Endothelial cell of hepatic sinusoid (primary cell): ENCODE data around the gene FBXL3.

Experiments
- in situ Hi-C: cut with HindIII; loops from 2 replicates; pipeline ENCODE4 v1.10.0; 2017; ENCODE audit warnings: low sequenced_read_pairs

Gene FBXL3, protein sequence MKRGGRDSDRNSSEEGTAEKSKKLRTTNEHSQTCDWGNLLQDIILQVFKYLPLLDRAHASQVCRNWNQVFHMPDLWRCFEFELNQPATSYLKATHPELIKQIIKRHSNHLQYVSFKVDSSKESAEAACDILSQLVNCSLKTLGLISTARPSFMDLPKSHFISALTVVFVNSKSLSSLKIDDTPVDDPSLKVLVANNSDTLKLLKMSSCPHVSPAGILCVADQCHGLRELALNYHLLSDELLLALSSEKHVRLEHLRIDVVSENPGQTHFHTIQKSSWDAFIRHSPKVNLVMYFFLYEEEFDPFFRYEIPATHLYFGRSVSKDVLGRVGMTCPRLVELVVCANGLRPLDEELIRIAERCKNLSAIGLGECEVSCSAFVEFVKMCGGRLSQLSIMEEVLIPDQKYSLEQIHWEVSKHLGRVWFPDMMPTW

GRCh38 chr13:77026861-77027621, at the start of gene FBXL3:
Gene FBXL3 (minus strand): TSS chr13:77027159. CDS start chr13:77021860, 5,299 bp downstream.
- in situ Hi-C loops = no loop called here

- in situ Hi-C loops = no loop called here
These were observed 40.6 kb upstream of the FBXL3 start for GRCh38 chr13:77067519-77067918.

DNA sequence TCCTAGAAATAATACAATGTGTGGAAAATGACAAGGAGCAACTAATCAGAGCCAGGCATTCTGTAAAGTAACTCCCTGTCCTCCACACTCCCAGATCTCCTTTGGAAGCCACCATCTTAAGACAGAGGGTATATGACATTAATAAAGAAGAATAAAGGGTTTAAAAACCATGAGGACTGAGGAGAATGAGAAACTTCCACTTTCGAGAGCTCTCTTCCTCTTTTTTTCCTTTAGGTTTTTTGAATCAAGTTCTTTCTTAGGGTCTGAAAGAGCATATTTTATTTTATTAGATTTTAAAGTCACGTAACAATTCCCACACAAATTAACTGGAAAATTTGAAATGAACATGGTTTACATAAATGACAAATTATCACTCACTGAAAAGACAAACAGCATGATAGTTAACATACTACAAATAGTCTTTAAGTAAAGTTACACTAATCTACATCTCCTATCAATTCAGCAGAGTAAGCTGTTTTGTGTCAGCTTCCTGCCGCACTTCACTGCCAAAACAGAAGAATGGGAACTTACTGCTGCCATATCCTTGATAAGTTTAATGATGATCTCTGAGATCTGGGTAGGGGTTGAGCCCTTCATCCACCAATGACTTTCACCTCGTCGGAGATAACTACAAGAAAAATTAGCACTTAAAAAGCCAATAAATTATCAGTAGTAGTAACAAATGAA, 38.6 kb upstream of the FBXL3 start:
- in situ Hi-C loops = no loop called here

- in situ Hi-C loops = no loop called here
These were observed 35.1 kb upstream of the FBXL3 start for GRCh38 chr13:77062097-77062496.

DNA sequence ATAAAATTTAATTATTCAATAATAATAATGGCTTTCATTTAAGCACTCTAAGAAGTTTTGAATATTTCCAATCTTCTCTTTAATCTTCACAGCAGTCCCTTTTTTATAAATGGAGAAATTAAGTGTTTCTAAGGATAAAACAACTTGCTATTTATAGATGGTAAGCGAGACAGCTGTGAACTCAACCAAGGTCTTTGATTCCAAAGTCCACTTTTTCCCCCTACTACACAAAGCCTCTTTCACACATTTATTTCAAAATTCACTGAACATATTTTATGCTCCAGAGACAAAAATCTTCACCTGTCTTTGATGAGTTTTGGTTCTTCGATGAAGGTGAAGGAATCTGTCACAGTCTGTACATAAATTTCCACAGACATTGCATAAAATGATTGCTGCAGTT, 34.4 kb upstream of the FBXL3 start:
- in situ Hi-C loops = no loop called here

GRCh38 chr13:77056886-77057285, 29.9 kb upstream of the FBXL3 start:
- in situ Hi-C loops = no loop called here

DNA sequence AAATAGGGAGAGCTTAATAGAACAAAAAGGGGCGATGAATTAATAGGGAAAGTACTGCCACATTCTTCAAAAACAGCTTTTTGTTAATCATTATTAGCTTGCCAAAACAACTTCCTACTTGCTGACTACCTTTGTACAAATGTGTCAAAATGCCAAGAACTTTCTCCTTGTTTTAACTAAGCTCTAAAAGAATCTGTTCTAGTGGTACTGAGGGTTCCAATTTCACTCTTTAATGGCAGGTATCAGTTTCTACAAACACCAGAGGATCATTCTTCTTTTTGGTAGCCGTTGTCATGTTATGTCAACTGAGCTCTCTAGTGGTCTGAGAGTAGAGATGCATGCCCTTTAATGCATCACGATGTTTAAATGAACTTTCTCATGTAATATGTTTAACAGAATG, 29.4 kb upstream of the FBXL3 start:
- in situ Hi-C loops = no loop called here

GRCh38 chr13:77055158-77055557, 28.2 kb upstream of the FBXL3 start:
- in situ Hi-C loops = no loop called here

GRCh38 chr13:77053192-77053591, 26.2 kb upstream of the FBXL3 start:
- in situ Hi-C loops = no loop called here

GRCh38 chr13:77048681-77049080, 21.7 kb upstream of the FBXL3 start:
- in situ Hi-C loops = no loop called here

DNA sequence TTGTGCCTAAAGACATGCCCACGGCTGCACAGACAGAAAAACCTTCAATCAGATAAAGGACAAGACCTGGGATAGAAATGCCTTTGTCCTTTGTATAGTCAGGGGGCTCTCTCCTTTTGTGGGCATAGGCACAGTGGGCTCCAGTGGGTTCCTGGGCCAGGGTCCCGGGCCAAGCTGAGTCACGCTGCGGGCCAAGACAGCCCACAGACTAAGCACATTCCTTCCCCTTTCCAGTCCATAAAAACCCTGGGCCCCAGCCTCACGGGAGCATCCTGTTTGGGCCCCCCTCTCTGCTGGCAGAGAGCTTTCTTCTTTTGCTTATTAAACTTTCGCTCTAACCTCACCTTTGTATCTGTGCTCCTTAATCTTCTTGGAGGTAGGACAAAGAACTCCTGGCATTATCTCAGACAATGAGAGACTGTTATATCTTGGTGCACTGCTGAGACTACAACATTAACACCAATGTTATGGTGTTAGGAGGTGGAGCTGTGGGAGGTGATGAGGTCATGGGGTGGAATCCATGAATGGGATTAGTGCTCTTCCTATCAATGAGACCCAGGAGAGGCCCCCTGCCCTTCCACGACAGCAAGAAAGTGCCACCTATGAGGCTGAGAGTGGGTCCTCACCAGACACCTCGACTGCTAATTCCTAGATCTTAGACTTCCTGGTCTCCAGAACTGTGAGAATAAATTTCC, 20.8 kb upstream of the FBXL3 start:
- in situ Hi-C loops = no loop called here

DNA sequence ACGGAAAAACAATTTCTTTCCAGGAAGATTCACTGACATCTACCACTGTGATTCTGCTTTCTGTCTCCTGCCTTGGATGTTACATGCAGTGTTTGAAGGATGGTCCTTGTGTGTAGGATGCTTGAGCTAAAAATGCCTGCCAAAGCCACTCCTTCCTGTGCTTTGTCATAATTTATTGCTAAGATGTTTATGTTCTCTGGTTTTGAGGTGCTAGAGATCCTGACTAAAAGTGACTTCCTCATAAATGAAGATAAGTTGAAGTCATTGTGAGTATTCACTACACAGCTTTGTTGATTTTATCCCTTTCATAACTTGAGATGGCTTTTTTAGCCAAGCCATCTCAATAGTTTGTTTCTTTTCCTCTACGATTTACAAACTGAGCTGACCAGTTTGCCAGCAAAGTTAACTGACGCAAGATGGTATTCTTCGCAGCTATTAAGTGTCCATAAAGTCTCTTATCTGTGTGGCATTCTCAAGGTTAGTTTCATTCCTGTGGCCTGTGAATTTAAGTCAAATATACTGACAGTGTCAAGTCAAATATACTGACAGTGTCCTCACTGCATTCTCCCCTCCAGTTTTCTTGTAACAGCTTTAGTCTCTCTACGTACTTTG, 15.7 kb upstream of the FBXL3 start:
- in situ Hi-C loops = no loop called here

GRCh38 chr13:77040835-77041234, 13.9 kb upstream of the FBXL3 start:
- in situ Hi-C loops = no loop called here

DNA sequence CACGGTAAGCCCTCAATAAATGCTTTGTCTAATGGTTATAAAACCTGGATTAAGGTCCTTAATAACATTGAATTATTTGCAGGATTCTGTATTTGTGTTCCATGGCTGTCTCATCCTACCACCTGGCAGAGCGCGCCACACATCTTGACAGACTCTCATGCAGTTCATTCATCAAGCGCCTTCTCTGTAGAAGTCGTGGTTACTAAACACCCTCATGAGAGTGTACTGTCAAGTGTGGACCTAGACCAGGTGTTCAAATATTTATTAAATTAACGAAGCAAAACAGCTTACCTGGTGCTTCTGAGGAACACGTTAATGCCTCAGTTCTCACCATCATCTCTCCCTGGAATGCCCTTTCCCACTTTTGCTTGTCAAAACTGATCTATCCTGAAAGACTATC, 13.1 kb upstream of the FBXL3 start:
- in situ Hi-C loops = no loop called here

GRCh38 chr13:77038907-77039480, 12.0 kb upstream of the FBXL3 start:
- in situ Hi-C loops = no loop called here

DNA sequence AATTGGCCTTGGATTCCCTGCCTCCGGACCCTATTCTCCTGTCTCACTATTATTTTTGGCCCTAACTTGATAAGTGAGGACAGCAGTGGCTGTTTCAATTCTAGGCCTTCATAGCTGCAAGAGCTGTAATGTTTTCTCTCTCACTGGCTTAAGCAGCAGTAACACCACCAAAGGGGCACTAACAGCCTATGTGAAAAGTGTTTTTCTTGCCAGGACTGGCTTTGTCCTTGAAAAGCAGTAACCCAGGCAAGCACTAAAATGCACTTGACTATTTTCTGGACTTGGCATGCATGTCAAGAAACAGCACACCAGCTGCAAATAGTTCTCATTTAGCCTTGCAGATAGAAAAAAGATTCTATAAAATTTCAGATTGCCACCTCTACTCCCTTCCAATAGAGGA, 9.3 kb upstream of the FBXL3 start:
- in situ Hi-C loops = no loop called here

GRCh38 chr13:77034881-77035280, 7.9 kb upstream of the FBXL3 start:
- in situ Hi-C loops = no loop called here

- in situ Hi-C loops = no loop called here
These were observed 6.9 kb upstream of the FBXL3 start for GRCh38 chr13:77033717-77034302.

DNA sequence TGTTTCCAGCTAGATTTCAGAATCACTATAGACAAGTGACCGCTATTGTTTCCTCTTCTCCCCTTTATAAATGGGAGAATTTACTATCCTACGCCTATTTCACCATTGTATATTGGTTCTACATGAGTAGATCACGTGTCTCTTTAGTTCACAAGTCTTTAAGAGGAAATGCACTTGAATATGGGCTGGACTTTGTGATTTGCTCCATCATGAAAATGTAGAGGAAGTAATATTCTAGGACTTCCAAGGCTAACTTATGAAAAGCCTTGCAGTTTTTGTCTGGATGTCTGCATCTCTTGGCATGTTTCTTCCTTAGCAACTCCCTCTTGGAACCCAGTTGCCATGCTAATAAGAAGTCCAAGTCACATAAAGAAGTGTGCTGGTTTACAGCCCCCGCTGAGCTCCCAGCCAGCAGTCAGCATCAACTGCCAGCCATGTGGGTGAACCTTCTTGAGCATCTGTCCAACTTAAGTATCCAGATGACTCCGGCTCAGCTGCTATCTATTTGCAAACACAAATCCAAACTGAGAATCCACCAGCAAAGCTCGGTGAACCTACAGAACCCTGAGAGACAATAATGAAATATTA, 4.8 kb upstream of the FBXL3 start:
- in situ Hi-C loops = no loop called here

DNA sequence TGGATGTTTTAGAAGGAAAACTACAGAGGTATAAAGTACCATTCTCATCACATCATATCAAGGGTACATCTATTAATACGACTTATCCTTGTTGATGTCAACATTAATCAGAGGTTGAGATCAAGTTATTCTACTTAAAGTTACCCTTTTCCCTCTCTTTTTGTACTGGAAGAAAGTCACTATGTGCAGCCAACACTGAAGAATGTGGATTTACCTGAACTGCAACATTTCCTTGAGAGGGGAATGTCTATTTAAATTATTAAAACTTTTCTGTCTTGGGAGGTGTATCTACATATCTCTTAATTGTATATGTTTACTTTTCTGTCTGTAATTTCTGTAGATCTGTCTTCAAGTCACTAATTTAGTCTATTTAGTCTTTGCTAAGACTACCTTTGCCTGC, 2.5 kb upstream of the FBXL3 start:
- in situ Hi-C loops = no loop called here
